SW 1271 (cell line): ENCODE measurements around the gene CALHM3.

Experiments used
- DNase-seq, 2 experiments: peaks; one replicate each; lab custom pipeline; 2025; lab: John Stamatoyannopoulos, UW

The CALHM3 gene

GRCh38 chr10:103474077-103474476 is 5.0 kb downstream of the CALHM3 start:
- no peak for DNase-seq

- no peak for DNase-seq
Measured at GRCh38 chr10:103473261-103473671, 5.8 kb downstream of the CALHM3 start.

- no peak for DNase-seq
Measured at GRCh38 chr10:103472005-103472404, 7.0 kb downstream of the CALHM3 start.

- DNase-seq = no peak
Measured at GRCh38 chr10:103470761-103471653, 8.0 kb downstream of the CALHM3 start.

- DNase-seq = no peak
Measured at GRCh38 chr10:103469201-103469600, 9.8 kb downstream of the CALHM3 start.

GRCh38 chr10:103467406-103467805 is 11.6 kb downstream of the CALHM3 start:
- DNase-seq = no peak

GRCh38 chr10:103466734-103467133 is 12.3 kb downstream of the CALHM3 start:
- DNase-seq = no peak

GRCh38 chr10:103465411-103466179 is 13.4 kb downstream of the CALHM3 start:
- no peak for DNase-seq

- DNase-seq = no peak
Measured at GRCh38 chr10:103463499-103463898, 15.5 kb downstream of the CALHM3 start.

- no peak for DNase-seq
Measured at GRCh38 chr10:103459615-103460014, 19.4 kb downstream of the CALHM3 start.

GRCh38 chr10:103458720-103459119 is 20.3 kb downstream of the CALHM3 start, which contains the start of gene CALHM1:
Gene CALHM1, minus strand, starts transcription at chr10:103458900. Its CDS starts 149 bp downstream, at chr10:103458751.
- no peak for DNase-seq

GRCh38 chr10:103457896-103458583 is 21.0 kb downstream of the CALHM3 start:
- DNase-seq = no peak

- DNase-seq = no peak
Measured at GRCh38 chr10:103457176-103457712, 21.8 kb downstream of the CALHM3 start.

GRCh38 chr10:103456074-103456660 is 22.9 kb downstream of the CALHM3 start:
- DNase-seq = no peak

- no peak for DNase-seq
Measured at GRCh38 chr10:103455235-103455634, 23.8 kb downstream of the CALHM3 start.

- no peak for DNase-seq
Measured at GRCh38 chr10:103454026-103454425, 25.0 kb downstream of the CALHM3 start.

GRCh38 chr10:103452506-103453230 is 26.4 kb downstream of the CALHM3 start:
- DNase-seq = no peak

GRCh38 chr10:103451831-103452505 is 27.1 kb downstream of the CALHM3 start, which contains the start of gene CALHM2:
Gene CALHM2, minus strand, starts transcription at chr10:103452370. Its CDS starts 2,429 bp downstream, at chr10:103449941.
- no peak for DNase-seq

GRCh38 chr10:103451091-103451813 is 27.8 kb downstream of the CALHM3 start:
- DNase-seq = peak in 1 of 2 experiments; percentile 41
